ENCODE data around the gene RBBP6.

DNA sequence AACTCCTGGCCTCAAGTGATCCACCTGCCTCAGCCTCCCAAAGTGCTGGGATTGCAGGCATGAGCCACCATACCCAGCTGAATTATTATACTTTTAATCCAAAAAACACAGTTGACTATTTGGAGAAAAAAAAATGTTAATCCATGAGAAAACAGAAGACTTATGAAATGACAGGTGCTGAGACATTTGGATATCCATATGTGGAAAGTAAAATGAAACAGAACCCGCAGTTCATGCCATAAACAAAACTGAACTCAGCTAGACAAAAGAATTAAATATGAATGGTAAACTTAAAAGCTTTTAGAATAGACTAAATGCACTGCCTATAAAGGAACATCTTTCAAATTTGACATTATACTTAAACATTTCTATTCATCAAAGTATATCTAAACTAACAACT is 8.2 kb upstream of the RBBP6 start:
- TF ChIP-seq ZBTB20 (tag by site-specific recombination; IDR thresholded peaks at IDR 0.05) (no peak), HOXA7 (CRISPR knock-in tag; IDR thresholded peaks at IDR 0.05; ENCODE audit: borderline replicate concordance) (no peak), KLF16 (tag by site-specific recombination; IDR thresholded peaks at IDR 0.05) (no peak), ZNF558 (tag by site-specific recombination; IDR thresholded peaks at IDR 0.05) (no peak), KLF17 (tag by site-specific recombination; IDR thresholded peaks at IDR 0.05) (no peak), ZNF341 (tag by site-specific recombination; IDR thresholded peaks at IDR 0.05; ENCODE audit: low read depth) (no peak), SALL2 (tag by site-specific recombination; IDR thresholded peaks at IDR 0.05; ENCODE audit: borderline replicate concordance) (no peak), TCF7L2 (IDR thresholded peaks at IDR 0.05; ENCODE audit: borderline replicate concordance, low read depth, low read length) (no peak), ZNF792 (tag by site-specific recombination; IDR thresholded peaks at IDR 0.05) (no peak), ZNF837 (tag by site-specific recombination; IDR thresholded peaks at IDR 0.05) (no peak), ZNF10 (tag by site-specific recombination; IDR thresholded peaks at IDR 0.05) (no peak)
- TF ChIP-seq, protein P1, sequence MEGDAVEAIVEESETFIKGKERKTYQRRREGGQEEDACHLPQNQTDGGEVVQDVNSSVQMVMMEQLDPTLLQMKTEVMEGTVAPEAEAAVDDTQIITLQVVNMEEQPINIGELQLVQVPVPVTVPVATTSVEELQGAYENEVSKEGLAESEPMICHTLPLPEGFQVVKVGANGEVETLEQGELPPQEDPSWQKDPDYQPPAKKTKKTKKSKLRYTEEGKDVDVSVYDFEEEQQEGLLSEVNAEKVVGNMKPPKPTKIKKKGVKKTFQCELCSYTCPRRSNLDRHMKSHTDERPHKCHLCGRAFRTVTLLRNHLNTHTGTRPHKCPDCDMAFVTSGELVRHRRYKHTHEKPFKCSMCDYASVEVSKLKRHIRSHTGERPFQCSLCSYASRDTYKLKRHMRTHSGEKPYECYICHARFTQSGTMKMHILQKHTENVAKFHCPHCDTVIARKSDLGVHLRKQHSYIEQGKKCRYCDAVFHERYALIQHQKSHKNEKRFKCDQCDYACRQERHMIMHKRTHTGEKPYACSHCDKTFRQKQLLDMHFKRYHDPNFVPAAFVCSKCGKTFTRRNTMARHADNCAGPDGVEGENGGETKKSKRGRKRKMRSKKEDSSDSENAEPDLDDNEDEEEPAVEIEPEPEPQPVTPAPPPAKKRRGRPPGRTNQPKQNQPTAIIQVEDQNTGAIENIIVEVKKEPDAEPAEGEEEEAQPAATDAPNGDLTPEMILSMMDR (tag by site-specific recombination; IDR thresholded peaks at IDR 0.05), result no peak
- TF ChIP-seq, protein P2, sequence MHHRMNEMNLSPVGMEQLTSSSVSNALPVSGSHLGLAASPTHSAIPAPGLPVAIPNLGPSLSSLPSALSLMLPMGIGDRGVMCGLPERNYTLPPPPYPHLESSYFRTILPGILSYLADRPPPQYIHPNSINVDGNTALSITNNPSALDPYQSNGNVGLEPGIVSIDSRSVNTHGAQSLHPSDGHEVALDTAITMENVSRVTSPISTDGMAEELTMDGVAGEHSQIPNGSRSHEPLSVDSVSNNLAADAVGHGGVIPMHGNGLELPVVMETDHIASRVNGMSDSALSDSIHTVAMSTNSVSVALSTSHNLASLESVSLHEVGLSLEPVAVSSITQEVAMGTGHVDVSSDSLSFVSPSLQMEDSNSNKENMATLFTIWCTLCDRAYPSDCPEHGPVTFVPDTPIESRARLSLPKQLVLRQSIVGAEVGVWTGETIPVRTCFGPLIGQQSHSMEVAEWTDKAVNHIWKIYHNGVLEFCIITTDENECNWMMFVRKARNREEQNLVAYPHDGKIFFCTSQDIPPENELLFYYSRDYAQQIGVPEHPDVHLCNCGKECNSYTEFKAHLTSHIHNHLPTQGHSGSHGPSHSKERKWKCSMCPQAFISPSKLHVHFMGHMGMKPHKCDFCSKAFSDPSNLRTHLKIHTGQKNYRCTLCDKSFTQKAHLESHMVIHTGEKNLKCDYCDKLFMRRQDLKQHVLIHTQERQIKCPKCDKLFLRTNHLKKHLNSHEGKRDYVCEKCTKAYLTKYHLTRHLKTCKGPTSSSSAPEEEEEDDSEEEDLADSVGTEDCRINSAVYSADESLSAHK (tag by site-specific recombination; IDR thresholded peaks at IDR 0.05), result no peak

Measured in HEK293 (cell line).